Measurements from ENCODE around the gene RDH16.
"Not testable (repeated sequence)": the region's sequence is repeated elsewhere in the genome, so short reads cannot be mapped to it uniquely, and the experiment has no call there.

Gene RDH16

GRCh38 chr12:56916296-56916995 is 41.0 kb downstream of the RDH16 start:
- no peak for DNase-seq

GRCh38 chr12:56914724-56915123 is 42.7 kb downstream of the RDH16 start:
- no peak for DNase-seq

- no peak for DNase-seq
Measured at GRCh38 chr12:56914256-56914655, 43.2 kb downstream of the RDH16 start.

GRCh38 chr12:56909403-56909802 is 48.0 kb downstream of the RDH16 start:
- DNase-seq, result not testable (repeated sequence)

- DNase-seq, result no peak
Measured at GRCh38 chr12:56908136-56908535, 49.3 kb downstream of the RDH16 start.

GRCh38 chr12:56905852-56906251 is 51.6 kb downstream of the RDH16 start:
- DNase-seq, result no peak

- DNase-seq, result no peak
Measured at GRCh38 chr12:56903374-56903773, 54.0 kb downstream of the RDH16 start.
